ENCODE data around the gene FUT3.
"Not testable (repeated sequence)": the region's sequence is repeated elsewhere in the genome, so short reads cannot be mapped to it uniquely, and the experiment has no call there.

FUT3 gene

DNA sequence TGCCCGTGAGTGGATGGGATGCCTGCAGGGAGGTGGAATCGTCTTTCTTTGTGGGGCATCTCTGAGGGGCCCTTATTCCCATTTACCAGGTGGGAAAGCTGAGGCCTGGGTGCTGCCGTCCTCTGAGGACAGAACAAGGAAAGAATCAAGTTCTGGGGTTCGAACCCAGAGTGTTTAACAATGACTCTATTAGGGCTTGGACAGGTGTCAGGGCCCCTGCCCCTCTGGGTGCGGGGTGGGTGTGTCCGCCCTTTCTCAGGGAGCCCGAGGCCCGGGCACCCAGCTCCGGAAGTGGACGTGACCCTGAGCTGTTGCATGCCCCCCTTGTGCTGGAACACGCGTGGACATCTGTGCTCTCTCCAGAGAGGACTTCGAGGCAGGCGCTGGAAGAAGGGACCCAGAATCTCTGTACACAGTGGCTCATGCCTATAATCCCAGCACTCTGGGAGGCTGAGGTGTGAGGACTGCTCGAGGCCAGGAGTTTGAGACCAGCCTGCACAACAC lies 41.6 kb upstream of the FUT3 start:
- H3K27me3 ChIP-seq (replicated peaks; ENCODE audit: control insufficient read depth, insufficient read depth, low read length): peaks cover 4% of the 10 kb centered on the region
- no peaks in the 10 kb centered on the region for H3K9me3 ChIP-seq (ENCODE audit: control insufficient read depth, low read length)
- no peak for DNase-seq (ENCODE audit: low read depth)
- H3K4me1 ChIP-seq (ENCODE audit: control insufficient read depth, insufficient read depth, low read length): peaks cover 13% of the 10 kb centered on the region
- no peak overlapping the region for H3K4me3 ChIP-seq (ENCODE audit: low read length)
- no peak overlapping the region for H3K9ac ChIP-seq (ENCODE audit: low read length)
- H3K36me3 ChIP-seq (ENCODE audit: control insufficient read depth, insufficient read depth, low read length, severe bottlenecking): peaks cover 24% of the 10 kb centered on the region

DNA sequence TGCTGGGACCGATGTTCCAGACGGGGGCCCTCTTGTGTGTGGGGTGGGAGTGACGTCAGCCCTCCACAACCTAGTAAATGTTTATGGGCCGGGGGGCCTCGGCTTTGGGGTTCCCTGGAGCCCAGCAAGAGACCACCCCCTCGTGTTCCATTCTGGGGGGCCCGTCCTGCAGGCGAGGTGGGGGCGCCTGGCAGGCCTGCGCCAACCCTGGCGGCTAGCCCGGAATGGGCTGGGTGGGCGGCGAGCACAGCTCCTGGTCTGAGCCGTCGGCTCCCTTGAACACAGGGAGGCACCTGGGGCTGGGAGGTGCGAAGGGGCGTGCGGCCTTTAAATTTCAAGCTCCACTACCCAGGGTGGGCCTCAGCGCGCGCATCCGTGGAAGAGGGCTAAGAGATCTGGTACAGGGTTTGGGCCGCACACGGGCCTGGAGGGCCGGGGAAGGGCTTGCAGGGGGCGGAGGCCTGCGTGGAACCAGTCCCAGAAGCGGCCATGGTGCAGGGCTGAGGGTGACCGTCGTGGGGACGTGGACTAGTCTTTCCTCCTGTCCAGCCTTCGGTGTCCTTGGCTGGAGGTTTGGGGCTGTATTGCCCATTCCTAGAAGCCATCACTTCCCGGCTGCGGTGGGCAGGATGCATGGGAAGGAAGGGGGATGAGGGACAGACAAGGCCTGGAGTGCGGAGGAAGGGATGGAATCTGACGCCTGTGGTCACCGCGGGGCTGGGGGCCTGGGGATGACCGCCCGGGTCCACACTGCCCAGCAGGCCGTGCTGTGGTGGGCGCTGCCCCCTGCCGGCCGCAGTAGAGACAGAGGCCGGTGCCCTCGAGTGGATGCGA lies 40.9 kb upstream of the FUT3 start:
- Histone ChIP-seq H3K9ac (ENCODE audit: low read length) (peak overlapping the region; percentile 52), H3K4me1 (ENCODE audit: control insufficient read depth, insufficient read depth, low read length) (peaks cover 13% of the 10 kb centered on the region), H3K27me3 (replicated peaks; ENCODE audit: control insufficient read depth, insufficient read depth, low read length) (peaks cover 4% of the 10 kb centered on the region), H3K36me3 (ENCODE audit: control insufficient read depth, insufficient read depth, low read length, severe bottlenecking) (peaks cover 24% of the 10 kb centered on the region), H3K4me3 (ENCODE audit: low read length) (no peak overlapping the region), H3K9me3 (ENCODE audit: control insufficient read depth, low read length) (no peaks in the 10 kb centered on the region)
- DNase-seq (ENCODE audit: low read depth): peak; percentile 68

DNA sequence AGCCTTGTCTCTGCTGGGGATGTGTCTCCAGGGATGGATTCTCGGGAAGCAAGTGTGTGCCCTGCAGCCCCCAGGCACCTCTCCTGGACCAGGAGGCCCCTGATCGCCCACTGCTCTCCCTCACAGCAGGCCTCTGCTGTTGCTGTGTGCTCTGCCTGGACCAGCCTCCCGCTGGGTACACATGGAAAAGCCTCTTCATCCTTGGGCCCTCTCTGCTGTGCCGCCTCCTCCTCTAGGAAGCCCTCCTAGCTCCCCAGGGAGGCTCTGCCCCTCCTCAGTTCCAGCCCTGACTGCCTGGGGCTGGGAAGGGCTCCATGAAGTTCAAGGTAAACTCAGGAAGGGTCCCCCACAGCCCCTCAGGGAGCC lies 40.3 kb upstream of the FUT3 start:
- H3K4me1 ChIP-seq (ENCODE audit: control insufficient read depth, insufficient read depth, low read length): peaks cover 13% of the 10 kb centered on the region
- H3K36me3 ChIP-seq (ENCODE audit: control insufficient read depth, insufficient read depth, low read length, severe bottlenecking): peaks cover 21% of the 10 kb centered on the region
- H3K4me3 ChIP-seq (ENCODE audit: low read length): no peak overlapping the region
- H3K9me3 ChIP-seq (ENCODE audit: control insufficient read depth, low read length): no peaks in the 10 kb centered on the region
- DNase-seq (ENCODE audit: low read depth): no peak
- H3K27me3 ChIP-seq (replicated peaks; ENCODE audit: control insufficient read depth, insufficient read depth, low read length): peaks cover 4% of the 10 kb centered on the region
- H3K9ac ChIP-seq (ENCODE audit: low read length): no peak overlapping the region

DNA sequence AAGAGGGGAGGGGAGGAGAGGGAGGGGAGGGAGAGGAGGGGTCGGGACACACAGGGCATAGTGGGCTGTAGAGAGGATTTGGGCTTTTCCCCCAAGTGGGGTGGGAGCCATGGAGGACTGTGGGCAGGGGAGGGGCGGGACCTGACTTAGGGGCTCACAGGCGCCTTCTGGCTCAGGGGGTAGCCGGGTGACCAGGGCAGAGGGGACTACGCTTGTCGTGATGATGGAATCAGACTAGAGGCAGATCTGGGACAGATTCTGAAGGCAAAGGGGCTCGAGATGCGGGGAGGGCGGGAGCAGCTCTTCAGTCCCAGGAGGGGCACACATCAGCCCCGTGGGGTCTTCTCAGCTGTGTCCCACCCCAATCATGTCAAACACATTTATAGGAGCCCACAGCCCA lies 38.9 kb upstream of the FUT3 start:
- Histone ChIP-seq H3K4me3 (ENCODE audit: low read length) (no peak overlapping the region), H3K27me3 (replicated peaks; ENCODE audit: control insufficient read depth, insufficient read depth, low read length) (peaks cover 4% of the 10 kb centered on the region), H3K9ac (ENCODE audit: low read length) (no peak overlapping the region), H3K9me3 (ENCODE audit: control insufficient read depth, low read length) (no peaks in the 10 kb centered on the region), H3K4me1 (ENCODE audit: control insufficient read depth, insufficient read depth, low read length) (peaks cover 13% of the 10 kb centered on the region), H3K36me3 (ENCODE audit: control insufficient read depth, insufficient read depth, low read length, severe bottlenecking) (peaks cover 6% of the 10 kb centered on the region)
- no peak for DNase-seq (ENCODE audit: low read depth)

DNA sequence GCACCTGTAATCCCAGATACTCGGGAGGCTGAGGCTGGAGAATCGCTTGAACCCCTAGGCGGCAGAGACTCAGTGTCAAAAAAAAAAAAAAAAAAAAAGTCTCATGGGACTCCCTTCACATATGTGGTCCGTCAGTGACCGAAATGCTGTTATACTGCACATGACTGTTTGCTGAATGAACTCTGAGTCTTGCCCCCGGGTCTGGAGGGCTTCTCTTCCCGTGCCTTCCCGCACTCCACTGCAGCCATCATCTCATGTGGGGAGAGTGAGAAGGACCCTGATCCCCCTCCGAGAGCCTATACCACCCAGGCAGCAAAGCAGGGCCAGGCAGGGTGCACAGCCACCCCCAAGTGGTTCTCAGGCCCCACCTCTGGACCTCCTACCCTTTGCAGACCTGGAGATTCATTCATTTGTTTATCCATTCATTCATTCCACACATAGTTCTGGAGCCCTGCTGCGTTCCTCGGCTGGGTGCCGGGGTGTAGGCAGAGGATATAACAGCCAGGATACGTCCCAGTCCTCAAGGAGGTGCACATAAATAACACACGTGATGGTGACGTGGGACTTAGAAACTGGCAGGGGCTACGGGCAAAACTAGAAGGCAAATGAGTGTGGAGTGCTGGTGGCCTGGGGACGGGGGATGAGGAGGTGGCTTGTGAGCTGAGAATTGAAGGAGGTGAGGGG lies 38.2 kb upstream of the FUT3 start:
- no peak for DNase-seq (ENCODE audit: low read depth)
- Histone ChIP-seq H3K9me3 (ENCODE audit: control insufficient read depth, low read length) (no peaks in the 10 kb centered on the region), H3K4me1 (ENCODE audit: control insufficient read depth, insufficient read depth, low read length) (peaks cover 13% of the 10 kb centered on the region), H3K27me3 (replicated peaks; ENCODE audit: control insufficient read depth, insufficient read depth, low read length) (peaks cover 4% of the 10 kb centered on the region), H3K4me3 (ENCODE audit: low read length) (no peak overlapping the region), H3K9ac (ENCODE audit: low read length) (no peak overlapping the region), H3K36me3 (ENCODE audit: control insufficient read depth, insufficient read depth, low read length, severe bottlenecking) (no peaks in the 10 kb centered on the region)

DNA sequence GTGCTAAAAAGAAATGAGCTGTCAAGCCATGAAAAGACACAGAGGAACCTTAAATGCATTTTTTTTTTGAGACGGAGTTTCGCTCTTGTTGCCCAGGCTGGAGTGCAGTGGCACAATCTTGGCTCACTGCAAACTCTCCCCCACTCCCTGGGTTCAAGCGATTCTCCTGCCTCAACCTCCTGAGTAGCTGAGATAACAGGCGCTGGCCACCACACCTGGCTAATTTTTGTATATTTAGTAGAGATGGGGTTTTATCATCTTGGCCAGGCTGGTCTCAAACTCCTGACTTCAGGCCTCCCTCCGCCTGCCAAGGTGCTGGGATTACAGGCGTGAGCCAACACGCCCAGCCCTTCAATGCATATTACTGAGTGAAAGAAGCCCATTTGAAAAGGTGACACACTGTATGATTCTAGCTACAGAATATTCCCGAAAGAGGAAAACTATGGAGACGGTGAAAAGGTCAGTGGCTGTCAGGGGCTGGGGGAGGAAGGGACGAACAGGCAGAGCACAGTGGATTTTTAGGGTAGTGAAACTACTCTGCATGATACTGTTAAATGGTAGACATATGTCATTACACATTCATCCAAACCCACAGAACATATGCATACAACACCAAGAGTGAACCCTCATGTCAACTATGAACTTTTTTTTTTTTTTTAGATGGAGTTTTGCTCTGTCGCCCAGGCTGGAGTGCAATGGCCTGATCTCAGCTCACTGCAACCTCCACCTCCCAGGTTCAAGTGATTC lies 33.0 kb upstream of the FUT3 start:
- not testable (repeated sequence) for H3K36me3 ChIP-seq (ENCODE audit: control insufficient read depth, insufficient read depth, low read length, severe bottlenecking); H3K9ac ChIP-seq (ENCODE audit: low read length); H3K4me3 ChIP-seq (ENCODE audit: low read length); H3K9me3 ChIP-seq (ENCODE audit: control insufficient read depth, low read length); DNase-seq (ENCODE audit: low read depth); H3K27me3 ChIP-seq (replicated peaks; ENCODE audit: control insufficient read depth, insufficient read depth, low read length)
- peaks cover 12% of the 10 kb centered on the region for H3K4me1 ChIP-seq (ENCODE audit: control insufficient read depth, insufficient read depth, low read length)

DNA sequence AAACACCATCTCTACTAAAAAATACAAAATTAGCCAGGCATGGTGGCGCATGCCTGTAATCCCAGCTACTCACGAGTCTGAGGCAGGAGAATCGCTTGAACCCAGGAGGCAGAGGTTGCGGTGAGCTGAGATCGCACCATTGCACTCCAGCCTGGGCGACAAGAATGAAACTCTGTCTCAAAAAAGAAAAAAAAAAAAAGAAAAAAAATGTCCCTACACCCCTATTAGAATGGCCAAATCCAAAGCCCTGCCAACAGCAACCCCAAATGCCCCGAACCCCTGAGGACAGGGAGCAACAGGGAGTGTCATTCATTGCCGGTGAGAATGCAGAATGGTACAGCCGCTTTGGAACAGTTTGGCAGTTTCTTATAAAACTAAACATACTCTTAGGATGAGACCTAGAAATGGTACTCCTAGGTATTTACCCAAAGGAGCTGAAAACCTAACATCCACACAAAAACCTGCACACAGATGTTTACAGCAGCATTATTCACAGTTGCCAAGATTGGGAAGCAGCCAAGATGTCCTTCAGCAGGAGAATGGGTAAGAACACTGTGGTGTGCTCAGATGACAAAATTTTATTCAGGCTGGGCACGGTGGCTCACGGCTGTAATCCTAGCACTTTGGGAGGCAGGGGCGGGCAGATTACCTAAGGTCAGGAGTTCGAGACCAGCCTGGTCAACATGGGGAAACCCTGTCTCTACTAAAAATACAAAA lies 32.1 kb upstream of the FUT3 start:
- not testable (repeated sequence) for H3K4me3 ChIP-seq (ENCODE audit: low read length); H3K9ac ChIP-seq (ENCODE audit: low read length); H3K36me3 ChIP-seq (ENCODE audit: control insufficient read depth, insufficient read depth, low read length, severe bottlenecking); DNase-seq (ENCODE audit: low read depth); H3K9me3 ChIP-seq (ENCODE audit: control insufficient read depth, low read length); H3K27me3 ChIP-seq (replicated peaks; ENCODE audit: control insufficient read depth, insufficient read depth, low read length)
- peaks cover 12% of the 10 kb centered on the region for H3K4me1 ChIP-seq (ENCODE audit: control insufficient read depth, insufficient read depth, low read length)

DNA sequence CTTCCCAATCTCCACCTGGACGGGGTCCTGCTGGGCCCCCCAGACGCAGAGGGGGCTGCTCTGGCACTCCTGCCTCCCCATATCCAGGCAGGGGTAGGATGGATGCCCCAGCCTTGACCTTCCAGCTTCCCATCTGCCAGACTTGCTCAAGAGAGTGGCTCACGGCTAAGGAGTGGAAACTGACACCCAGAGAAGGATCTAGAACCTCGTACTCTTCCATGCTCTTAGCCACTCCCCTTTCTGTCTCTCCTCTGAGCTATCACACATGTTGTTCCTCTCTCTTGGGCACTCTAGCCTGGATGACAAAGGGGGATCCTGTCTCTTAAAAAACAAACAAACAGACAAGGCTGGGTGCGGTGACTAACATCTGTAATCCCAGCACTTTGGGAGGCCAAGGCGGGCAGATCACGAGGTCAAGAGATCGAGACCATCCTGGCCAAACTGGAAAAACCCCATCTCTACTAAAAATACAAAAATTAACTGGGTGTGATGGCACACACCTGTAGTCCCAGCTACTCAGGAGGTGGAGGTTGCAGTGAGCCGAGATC lies 31.2 kb upstream of the FUT3 start:
- Histone ChIP-seq H3K9ac (ENCODE audit: low read length) (no peak overlapping the region), H3K4me3 (ENCODE audit: low read length) (no peak overlapping the region), H3K9me3 (ENCODE audit: control insufficient read depth, low read length) (no peaks in the 10 kb centered on the region), H3K36me3 (ENCODE audit: control insufficient read depth, insufficient read depth, low read length, severe bottlenecking) (no peaks in the 10 kb centered on the region), H3K4me1 (ENCODE audit: control insufficient read depth, insufficient read depth, low read length) (peaks cover 12% of the 10 kb centered on the region), H3K27me3 (replicated peaks; ENCODE audit: control insufficient read depth, insufficient read depth, low read length) (no peaks in the 10 kb centered on the region)
- no peak for DNase-seq (ENCODE audit: low read depth)

DNA sequence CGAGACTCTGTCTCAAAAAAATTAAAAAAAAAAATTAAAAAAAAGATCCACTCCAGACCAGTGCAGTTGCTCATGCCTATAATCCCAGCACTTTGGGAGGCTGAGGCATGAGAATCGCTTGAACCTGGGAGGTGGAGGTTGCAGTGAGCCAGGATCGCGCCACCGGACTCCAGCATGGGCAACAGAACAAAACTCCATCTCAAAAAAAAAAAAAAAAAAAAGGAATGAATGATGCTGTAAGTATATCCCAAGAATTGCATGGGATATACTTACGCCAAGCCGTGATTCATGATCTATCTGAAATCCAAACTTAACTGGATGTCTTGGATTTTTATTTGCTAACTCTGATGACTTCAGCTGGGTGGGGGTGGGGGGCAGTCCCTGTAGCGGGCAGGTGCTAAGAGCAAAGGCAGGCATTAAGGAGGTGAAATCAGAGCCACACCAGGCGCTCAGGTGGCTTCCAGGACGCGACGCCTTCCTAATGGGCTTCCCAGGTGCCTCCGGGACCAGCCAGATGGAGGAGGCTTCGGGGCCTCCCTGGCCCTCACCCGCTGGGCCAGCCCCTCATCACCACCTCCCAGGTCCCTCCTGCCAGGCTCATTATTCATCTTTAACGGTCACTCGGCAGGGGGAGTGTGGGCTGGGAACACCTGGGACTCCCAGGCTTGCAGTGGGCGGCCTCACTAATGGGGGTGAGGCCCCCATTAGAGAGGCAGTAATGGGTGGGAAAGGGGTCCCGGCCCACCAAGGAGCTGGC lies 30.5 kb upstream of the FUT3 start:
- no peak for DNase-seq (ENCODE audit: low read depth)
- H3K4me3 ChIP-seq (ENCODE audit: low read length): no peak overlapping the region
- H3K27me3 ChIP-seq (replicated peaks; ENCODE audit: control insufficient read depth, insufficient read depth, low read length): no peaks in the 10 kb centered on the region
- H3K36me3 ChIP-seq (ENCODE audit: control insufficient read depth, insufficient read depth, low read length, severe bottlenecking): no peaks in the 10 kb centered on the region
- H3K9ac ChIP-seq (ENCODE audit: low read length): no peak overlapping the region
- H3K9me3 ChIP-seq (ENCODE audit: control insufficient read depth, low read length): no peaks in the 10 kb centered on the region
- H3K4me1 ChIP-seq (ENCODE audit: control insufficient read depth, insufficient read depth, low read length): peaks cover 12% of the 10 kb centered on the region

DNA sequence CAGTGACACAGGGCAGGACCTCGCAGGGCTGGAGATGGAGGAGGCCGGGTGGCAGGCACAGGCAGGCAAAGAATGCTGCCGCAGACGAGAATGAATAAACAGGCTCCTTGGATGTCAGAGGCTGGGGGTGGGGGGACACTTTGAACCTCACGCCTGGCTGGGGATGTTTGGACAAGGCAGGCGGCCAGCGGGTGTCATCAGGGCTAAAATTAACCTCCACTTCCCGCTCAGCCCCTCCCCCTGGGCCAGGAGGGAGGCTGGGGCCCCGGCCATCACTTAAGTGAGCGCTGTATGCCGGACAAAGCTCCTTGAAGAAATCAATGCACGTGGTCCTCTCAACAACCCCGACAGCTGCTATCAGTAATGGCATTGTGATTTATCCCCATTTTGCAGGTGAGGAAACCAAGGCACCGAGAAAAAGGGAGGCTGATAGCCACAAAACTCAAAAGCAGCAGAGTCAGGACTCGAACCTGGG lies 29.4 kb upstream of the FUT3 start:
- peak; percentile 19 for DNase-seq (ENCODE audit: low read depth)
- H3K9me3 ChIP-seq (ENCODE audit: control insufficient read depth, low read length): no peaks in the 10 kb centered on the region
- H3K9ac ChIP-seq (ENCODE audit: low read length): peak overlapping the region; percentile 66
- peaks cover 19% of the 10 kb centered on the region for H3K4me1 ChIP-seq (ENCODE audit: control insufficient read depth, insufficient read depth, low read length)
- H3K27me3 ChIP-seq (replicated peaks; ENCODE audit: control insufficient read depth, insufficient read depth, low read length): peaks cover 6% of the 10 kb centered on the region
- H3K4me3 ChIP-seq (ENCODE audit: low read length): peak overlapping the region; percentile 54
- H3K36me3 ChIP-seq (ENCODE audit: control insufficient read depth, insufficient read depth, low read length, severe bottlenecking): no peaks in the 10 kb centered on the region

All from adipocyte (in vitro differentiated cells).